D341Med (cell line): ENCODE measurements around the gene CLEC2L.

Experiments
- DNase-seq: peaks from one replicate; pipeline ENCODE4 v3.0.0; 2012; ENCODE audit warnings: low spot score

Gene CLEC2L

GRCh38 chr7:139523199-139523941 lies at the start of gene CLEC2L:
CLEC2L (plus strand) TSS chr7:139523685; CDS start chr7:139523928, 243 bp downstream.
- DNase-seq = peak; percentile 82

- no peak for DNase-seq
These were observed 47.3 kb upstream of the CLEC2L start for GRCh38 chr7:139476139-139476538.

DNA sequence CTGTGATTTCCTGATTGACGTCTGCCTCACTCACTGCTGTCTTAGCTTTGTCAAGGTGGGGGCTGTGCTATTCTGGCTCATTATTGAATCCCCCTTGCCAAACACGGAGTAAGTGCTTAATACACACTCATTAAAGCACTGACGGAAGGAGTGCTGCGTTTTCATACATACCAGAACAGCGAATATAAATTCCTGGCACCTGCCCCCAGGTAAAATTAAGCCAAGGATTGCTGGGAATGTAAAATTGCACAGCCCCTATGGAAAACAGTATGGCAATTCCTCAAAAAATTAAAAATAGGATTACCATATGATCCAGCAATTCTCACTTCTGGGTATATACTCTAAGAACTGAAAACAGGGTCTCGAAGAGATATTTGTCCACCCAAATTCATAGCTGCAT lies 46.6 kb upstream of the CLEC2L start:
- no peak for DNase-seq

DNA sequence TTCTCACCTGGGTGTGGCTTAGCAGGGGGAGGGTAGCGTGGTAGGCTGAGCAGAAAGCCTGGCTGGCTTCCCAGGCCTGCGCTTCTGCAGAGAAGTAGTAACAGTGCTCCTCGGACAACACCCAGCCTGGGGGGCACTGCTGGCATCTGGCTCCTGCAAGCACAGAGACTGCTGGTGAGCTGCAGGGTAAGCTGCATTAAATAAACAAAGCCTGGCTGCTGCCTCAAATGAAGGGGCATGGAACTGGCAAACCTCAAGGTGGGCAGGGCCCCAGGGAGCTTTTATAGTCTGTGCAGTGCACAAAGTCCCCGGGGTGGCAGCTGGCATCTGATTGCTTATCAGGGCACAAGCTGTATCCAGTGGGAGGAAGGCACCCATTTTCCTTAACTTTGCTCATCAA lies 43.9 kb upstream of the CLEC2L start:
- DNase-seq = peak; percentile 48

- DNase-seq = no peak
These were observed 42.1 kb upstream of the CLEC2L start for GRCh38 chr7:139481364-139481763.

- DNase-seq = no peak
These were observed 41.4 kb upstream of the CLEC2L start for GRCh38 chr7:139482122-139482521.

DNA sequence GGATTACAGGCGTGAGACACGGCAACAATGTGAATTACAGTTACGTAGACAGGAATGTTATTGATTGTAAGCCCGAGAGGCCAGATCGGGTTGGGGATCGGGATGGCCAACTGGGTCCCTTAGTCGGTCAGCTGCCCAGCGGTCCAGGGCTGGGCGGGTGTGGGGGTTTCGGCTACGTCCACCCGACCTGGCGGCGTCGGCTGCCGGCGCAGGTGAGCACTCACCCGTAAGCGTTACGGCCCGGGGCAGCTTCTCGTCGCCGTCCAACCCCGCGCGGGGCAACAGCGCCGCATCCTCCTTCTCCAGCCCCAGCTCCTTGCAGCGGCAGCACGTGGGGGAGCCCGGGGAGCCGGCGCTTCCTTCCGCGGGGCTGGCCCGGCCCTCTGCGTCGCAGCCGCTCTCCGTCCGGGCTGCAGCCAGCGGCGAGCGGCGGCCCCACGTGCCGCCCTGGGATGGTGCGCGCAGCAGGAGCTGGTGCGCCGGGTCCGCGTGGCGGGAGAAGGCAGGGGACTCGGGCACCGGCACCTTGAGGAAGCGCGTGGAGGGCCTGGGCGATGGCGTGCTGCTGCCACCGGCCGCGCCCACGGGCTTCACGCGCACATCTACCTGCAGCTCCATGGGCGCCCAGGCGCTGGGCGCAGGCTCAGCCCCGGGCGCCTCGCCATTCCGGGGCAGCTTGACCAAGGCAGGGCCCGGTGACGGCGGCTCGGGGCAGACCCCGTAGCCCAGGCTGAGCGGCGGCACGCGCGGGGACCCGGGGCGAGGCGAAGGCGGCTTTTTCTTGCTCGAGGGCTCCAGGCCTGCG lies 40.6 kb upstream of the CLEC2L start:
- DNase-seq = peak; percentile 75

DNA sequence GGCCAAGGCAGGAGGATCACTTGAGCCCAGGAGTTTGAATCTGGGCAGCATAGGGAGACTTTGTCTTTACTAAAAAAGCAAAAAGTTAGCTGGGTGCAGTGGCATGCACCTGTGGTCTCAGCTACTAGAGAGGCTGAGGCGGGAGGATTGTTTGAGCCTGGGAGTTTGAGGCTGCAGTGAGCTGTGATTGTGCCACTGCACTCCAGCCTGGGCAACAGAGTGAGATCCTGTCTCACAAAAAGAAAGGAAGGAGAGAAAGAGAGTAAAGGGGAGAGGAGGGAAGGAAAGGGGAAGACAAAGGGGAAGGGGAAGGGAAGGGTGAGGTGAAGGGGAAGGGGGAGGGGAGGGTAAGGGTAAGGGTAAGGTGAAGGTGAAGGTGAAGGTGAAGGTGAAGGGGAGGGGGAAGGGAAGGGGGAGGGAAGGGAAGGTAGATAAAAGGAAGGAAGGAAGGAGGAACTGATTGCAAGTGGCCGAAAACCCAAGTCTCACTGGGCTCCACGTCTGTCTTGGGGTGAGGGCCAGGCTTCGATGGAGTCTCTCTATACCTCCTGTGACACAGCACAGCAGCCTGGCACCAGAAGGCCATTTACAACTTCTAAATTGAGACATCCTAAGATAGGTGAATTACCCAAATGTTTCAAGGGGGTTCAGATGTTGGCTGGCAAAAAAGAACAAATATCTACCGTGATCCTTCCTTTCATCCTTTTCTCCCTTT lies 36.0 kb upstream of the CLEC2L start:
- no peak for DNase-seq

DNA sequence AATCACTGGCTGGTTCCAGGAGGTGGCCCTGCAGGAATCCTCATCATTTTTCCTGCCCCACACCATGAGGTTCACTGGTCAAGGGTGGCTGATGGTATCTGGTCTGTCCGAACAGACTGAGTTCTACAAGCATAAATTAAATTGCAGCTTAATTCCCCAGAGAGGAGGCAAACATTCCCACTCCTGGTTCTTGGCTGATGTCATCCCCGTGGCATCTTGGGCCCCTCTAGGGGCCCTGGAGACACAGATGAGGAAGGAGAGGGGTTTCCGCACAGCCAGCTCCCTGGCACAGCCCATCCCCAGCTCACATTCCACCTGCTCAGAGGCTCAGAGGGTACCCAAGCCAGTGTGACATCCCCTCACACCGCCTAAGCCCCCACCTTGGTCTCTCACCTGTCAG lies 34.7 kb upstream of the CLEC2L start:
- no peak for DNase-seq

- DNase-seq = no peak
These were observed 33.4 kb upstream of the CLEC2L start for GRCh38 chr7:139490130-139490529.

DNA sequence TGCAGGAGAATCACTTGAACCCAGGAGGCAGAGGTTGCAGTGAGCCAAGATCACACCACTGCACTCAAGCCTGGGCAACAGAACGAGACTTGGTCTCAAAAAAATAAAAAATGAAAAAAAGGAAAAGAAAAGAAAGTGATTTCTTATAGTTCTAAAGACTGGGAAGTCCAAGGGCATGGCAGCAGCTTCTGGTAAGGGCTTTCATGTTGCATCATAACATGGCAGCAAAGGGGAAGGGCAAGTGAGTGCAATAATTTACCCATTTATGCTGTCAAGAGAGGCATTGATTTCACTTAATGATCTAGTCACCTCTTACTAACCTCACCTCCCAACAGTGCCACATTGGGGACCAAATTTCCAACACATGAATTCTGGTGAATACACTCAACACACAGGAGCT lies 31.2 kb upstream of the CLEC2L start:
- DNase-seq = no peak

- no peak for DNase-seq
These were observed 28.5 kb upstream of the CLEC2L start for GRCh38 chr7:139494835-139495579.

DNA sequence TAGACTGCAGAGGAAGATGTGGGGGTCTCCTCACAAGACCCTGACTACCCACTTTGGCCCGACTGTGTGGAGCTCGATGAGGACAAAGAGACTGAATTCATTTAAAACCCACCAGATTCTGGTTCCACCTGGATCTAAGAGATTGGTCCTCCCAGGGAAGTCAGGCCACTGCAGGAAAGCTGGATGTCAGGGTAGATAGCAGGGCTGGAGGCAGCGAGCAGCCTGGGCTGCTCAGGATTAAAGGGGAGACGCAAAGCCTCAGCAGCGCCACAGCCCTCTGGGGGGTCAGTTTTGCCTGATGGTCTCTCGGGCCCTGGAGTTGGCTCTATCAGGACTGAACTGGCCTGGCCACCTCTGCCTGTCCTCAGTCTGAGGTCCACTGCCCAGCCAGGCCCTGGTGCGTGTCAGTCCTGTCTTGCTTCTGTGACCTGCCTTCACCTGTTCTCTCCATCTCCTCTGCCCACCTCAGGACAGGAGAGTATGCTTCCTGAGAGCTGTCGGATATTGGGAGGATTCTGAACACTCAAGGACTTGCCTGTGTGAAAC lies 27.8 kb upstream of the CLEC2L start:
- DNase-seq = no peak

GRCh38 chr7:139496528-139496927 lies 27.0 kb upstream of the CLEC2L start:
- no peak for DNase-seq

DNA sequence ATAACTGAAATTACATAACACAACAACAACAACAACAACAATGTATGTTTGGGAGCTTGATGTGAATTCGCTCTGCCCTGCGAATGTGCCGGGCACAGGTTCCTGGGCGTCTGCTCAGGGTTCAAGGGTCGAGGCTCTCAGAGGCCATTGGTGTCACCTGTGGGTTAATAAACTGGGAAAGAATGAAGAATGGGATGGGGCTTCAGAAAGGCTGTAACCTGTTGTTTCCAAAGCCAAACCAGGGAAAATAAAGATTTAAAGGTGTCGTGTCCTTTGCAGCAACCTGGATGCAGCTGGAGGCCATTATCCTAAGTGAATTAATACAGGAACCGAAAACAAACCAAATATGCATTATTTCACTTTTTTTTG lies 22.7 kb upstream of the CLEC2L start:
- DNase-seq = no peak

DNA sequence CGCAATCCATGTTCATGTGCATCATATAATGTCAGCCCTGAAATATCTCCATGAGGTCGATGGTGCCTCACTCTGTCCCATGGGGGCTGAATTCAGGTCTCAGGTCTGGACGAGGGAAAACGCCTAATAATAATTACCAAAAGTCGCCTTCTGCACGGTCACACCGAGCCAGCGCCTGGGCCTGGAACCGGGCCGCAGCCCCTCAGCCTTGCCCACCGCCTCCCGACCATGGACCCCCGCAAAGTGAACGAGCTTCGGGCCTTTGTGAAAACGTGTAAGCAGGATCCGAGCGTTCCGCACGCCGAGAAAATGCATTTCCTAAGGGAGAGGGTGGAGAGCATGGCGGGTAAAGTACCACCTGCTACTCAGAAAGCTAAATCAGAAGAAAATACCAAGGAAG lies 21.3 kb upstream of the CLEC2L start:
- DNase-seq = no peak

DNA sequence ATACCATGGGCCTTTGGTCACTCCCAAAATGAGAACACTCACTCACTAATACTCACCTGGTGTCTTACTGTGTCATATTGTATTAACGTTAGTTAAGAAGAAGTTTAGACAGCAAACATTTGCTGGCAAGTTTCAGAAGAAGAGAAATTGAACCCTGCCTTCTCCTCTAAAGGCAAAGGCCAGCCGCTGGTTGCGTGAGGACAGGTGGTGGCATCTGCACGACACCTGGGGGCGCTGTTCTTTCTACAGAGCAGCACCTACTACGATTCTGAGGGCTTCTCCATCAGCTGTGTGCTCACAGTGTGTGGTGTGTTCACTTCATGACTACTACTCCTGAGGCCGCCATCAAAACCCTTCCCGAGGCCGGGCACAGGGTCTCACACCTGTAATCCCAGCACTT lies 17.9 kb upstream of the CLEC2L start:
- no peak for DNase-seq

DNA sequence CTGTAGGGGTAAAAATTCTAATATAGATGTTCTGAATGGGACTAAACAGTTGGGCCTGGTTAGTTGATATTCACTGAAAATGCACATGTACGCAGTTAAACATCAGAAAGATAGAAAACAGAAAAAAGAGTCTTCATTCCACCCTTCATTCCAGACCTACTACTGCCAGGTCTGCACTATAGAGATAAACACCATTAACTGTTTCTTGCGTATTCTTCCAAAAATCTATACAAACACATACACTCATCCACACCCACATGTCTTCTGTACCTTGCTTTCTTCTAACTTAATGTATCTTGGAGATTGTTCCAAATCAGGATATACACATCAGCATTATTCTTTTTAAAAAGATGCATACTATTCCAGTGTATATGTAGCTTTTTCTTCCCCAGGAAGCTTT lies 13.9 kb upstream of the CLEC2L start:
- DNase-seq = no peak

GRCh38 chr7:139511315-139511714 lies 12.2 kb upstream of the CLEC2L start:
- DNase-seq = no peak

DNA sequence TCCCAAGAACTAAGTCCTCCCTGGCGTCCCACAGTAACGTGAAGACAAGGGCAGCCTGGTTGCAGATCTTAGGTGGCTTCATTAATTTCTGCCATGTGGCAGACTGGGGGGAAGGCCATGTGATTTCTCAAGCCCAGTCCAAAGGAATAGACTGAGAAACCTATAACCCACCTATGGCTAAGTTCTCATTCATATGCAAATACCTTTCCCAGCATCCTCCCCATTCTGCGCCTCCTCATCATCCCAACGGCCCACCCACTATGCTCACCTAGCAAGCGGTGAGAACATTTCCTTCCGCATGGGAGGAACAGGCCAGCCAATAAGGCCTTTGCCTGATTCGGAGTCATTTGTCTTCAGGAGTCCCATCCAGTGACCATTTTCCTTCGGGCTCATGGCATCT lies 8.2 kb upstream of the CLEC2L start:
- no peak for DNase-seq

DNA sequence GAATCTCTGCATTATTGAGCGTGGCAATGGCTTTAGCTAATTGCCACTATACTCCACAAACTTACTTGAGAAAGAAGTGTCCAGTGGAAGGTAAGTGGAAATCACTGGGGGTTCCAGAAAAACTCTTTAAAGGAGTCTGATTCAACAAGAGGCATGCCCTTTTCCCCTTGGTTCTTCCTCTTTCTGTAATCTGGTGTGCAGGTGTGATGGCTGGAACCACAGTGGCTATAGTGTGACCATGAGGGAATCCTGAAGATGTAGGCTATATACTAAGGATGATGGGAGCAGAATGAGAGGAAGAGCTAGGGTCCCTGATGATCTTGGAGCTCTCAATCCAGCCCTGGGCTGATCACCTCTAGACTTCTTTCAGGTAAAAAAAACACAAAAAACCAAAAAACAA lies 2.0 kb upstream of the CLEC2L start:
- DNase-seq = no peak

DNA sequence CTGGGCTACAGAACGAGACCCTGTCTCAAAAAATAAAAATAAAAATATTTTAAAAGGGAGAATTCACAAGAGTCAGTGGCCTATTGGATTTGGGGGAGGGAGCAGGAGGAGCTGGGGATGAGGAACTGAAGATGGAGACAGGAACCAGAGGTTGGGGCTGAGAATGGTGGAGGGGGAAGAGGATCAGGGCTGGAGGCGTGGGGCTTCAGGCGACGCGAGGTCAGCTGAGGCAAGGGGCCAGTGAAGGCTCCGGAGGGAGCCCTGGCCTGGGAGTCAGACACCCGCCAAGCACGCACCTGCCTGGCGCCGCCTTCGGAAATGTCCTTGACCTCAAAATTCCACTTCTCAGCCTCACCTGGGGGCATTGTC lies 671 bp upstream of the CLEC2L start:
- no peak for DNase-seq
